ENCODE measurements around the gene FUBP1.

Gene FUBP1

DNA sequence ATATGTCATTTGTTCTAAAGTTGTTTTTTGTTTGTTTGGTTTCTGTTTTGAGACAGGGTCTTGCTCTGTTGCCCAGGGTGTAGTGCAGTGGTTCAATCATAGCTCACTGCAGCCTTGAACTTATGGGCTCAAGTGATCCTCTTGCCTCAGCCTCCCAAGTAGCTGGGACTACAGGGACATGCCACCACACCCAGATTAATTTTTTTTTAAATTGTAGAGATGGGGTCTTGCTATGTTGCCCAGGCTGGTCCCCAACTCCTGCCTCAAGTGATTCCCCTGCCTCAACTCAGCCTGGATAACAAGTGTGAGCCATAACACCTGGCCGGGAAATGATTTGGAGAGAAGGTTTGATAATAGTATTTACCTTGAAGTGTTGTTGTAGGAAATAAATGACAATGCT lies 72.2 kb downstream of the FUBP1 start:
- H3K4me3 ChIP-seq (ENCODE audit: low read depth, low read length), result no peak overlapping the region
- TF ChIP-seq CTCF (conservative IDR thresholded peaks at IDR 0.05; ENCODE audit: low read depth, low read length), result no peak
- no peak for DNase-seq (ENCODE audit: low read depth)

DNA sequence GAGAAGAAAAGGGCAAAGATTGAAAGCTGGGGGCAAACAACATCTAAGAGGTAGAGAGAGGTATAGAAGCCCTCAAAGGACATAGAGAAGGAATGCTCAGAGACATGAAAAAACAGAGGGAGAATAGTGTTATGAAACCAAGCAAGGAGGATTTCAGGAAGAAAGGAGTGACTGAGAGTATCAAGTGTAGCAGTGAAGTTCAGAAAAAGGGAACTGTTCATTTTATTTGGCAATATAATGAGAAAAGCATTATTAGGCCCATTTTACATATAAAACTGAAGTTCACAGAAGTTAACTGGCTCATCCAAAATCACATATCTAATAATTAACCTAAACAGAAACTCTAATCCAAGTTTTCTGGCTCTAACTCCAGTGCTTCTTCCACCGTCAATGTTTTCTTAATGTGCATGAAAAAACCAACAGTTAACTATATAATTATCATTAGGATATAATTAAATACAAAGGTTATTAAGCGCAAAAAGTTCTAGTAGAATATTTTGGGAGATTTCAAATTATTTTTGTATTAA lies 72.8 kb downstream of the FUBP1 start:
- DNase-seq (ENCODE audit: low read depth), result no peak
- H3K4me3 ChIP-seq (ENCODE audit: low read depth, low read length), result no peak overlapping the region
- TF ChIP-seq CTCF (conservative IDR thresholded peaks at IDR 0.05; ENCODE audit: low read depth, low read length), result no peak

DNA sequence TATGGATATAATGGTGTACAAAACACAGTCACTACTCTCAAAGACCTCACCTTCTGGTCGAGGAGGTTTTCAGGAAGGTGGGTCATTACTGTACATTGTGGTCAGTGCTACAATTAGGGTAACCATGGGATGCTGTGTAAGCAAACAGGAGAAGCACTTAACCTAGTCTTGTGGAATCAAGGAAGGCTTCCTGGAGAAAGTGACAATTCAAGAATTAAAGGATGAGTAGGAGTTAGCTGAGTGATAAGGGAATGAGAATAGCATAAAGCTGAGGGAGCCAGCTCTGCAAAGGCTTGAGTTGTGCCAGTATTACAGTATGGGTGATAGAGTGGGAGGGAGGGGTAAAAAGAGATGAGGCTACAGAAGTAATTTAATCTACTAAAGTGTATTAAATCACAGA lies 73.3 kb downstream of the FUBP1 start:
- H3K4me3 ChIP-seq (ENCODE audit: low read depth, low read length), result no peak overlapping the region
- no peak for DNase-seq (ENCODE audit: low read depth)
- TF ChIP-seq CTCF (conservative IDR thresholded peaks at IDR 0.05; ENCODE audit: low read depth, low read length), result no peak

DNA sequence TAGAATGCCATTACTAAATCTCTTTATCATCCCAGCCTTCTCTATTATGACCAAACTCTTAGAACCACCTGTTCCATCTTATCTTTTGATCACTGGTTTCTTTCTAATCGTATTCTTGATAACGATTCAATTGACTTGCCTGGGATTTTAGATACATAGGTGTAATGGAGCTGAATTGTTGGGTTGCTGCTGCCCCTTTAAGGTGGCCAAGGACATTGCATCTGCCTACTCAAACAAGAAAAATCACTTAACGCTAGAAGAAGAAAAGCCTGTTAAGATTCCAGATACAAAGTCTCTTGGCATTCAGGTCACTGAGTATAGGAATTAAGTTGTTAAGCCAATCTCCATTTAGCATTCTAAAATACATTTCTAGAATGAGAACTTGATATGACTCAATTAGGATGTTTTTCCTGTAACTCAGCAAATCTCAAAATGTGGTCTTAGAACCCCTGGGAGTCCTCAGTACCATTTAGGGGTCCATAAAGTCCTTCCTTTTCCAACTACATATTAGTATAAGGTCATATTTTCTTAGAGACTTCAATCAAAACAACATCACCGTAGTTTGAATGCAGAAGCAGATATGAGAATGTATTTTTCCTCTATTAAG lies 78.1 kb downstream of the FUBP1 start:
- peak; percentile 87 for DNase-seq (ENCODE audit: low read depth)

DNA sequence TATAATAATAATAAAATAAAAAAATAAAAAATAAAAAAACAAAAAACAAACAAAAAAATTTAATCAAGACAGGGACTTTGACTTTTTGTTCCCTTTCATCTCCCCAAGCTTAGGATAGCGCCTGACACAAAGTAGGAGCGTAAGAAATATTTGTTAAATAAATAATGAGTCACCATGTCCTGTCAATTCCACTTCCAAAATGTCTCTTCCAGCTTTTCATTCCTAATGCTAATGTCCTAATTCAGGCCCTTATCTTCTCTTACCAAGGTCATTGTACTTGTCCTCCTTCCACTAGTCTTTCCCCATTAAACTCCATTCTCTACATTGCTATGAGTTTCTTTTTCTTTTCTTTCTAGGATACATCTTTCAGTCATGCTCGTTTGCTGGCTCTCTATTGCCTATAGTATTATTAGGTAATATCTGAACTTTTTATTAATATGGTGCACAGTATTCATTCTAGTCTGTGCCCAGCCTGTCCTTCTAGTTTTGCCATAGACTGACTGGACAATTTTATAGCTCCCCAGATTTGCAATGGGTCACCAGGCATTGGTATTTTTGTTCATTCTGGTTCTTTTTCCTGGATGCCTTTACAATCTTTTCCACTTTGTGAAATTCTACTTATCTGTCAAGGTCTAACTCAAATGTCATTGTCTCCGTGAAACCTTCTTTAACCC lies 79.1 kb downstream of the FUBP1 start:
- H3K4me3 ChIP-seq (ENCODE audit: low read depth, low read length), result no peak overlapping the region
- no peak for TF ChIP-seq CTCF (conservative IDR thresholded peaks at IDR 0.05; ENCODE audit: low read depth, low read length)
- DNase-seq (ENCODE audit: low read depth), result peak; percentile 36

More for the DNA sequence above, 78.1 kb downstream of the FUBP1 start:
- peak; percentile 86 for TF ChIP-seq CTCF (conservative IDR thresholded peaks at IDR 0.05; ENCODE audit: low read depth, low read length)
- H3K4me3 ChIP-seq (ENCODE audit: low read depth, low read length), result no peak overlapping the region

All from choroid plexus epithelial cell (primary cell).